Right lung (tissue), 5 donors: Measurements from ENCODE around the gene TUNAR. TPM values are rescaled to one million over a fixed set of nuclear protein-coding genes. Genes with fewer than 3 reads are reported as not detected.

Experiments used
- polyA plus RNA-seq, 5 donors: library from polyadenylated mRNA; unstranded; fragments of 120-200 nt; gene quantifications; one replicate each; pipeline versions ENCODE4 v1.2.1 to v1.2.3, GENCODE V29; 2013; ENCODE audit warnings: inconsistent platforms in 1 of 5, low replicate concordance in 1 of 5; ENCODE audit not compliant: insufficient read length in 5 of 5, insufficient read depth in 1 of 5

Gene TUNAR
- polyA plus RNA-seq, 5 donors: 0.09 to 0.23 (median 0.12) TPM; not detected in 1

Other genes starting within 250 kb of the TUNAR start
- under 1 TPM in 2 of 5 donors, not detected in 3; 0.16 to 0.28 TPM for gene TCL1B, start 190.4 kb upstream of the TUNAR start, polyA plus RNA-seq
- 1 to 10 TPM in 3 of 5 donors, under 1 TPM in 2; 0.58 to 1.7 (median 1.1) TPM for gene TCL1A, start 162.7 kb upstream of the TUNAR start, polyA plus RNA-seq
- gene C14orf132, start 162.5 kb downstream of the TUNAR start, polyA plus RNA-seq: 10 to 100 TPM; 24.8 to 37.8 (median 29.5) TPM